SK-N-MC (cell line): Measurements from ENCODE around the gene PTPRC.

Experiments used
- EZH2 ChIP-seq: fragments of 200-600 bp; sonication (generic); IDR thresholded peaks from one replicate; pipeline ENCODE4 v1.6.1; 2017; ENCODE audit warnings: antibody characterized with exemption
- POLR2AphosphoS5 ChIP-seq: IDR thresholded peaks from 2 replicates; pipeline ENCODE4 v1.6.1; 2012; ENCODE audit warnings: mild to moderate bottlenecking, low read depth, low read length, borderline replicate concordance

GRCh38 chr1:198699167-198700015 is 60.6 kb downstream of the PTPRC start:
- TF ChIP-seq POLR2AphosphoS5 (no peak), EZH2 (no peak)
